ENCODE data around the gene TRMT10A. TPM values are rescaled to one million over a fixed set of nuclear protein-coding genes. Genes with fewer than 3 reads are reported as not detected.

The TRMT10A gene
- total and polyA plus RNA-seq, 2 donors: 5.6 to 9.8 TPM

Other genes with a start within 250 kb of the TRMT10A start
- gene ADH1B, start 242.6 kb downstream of the TRMT10A start, total RNA-seq: 0.76 TPM
- gene ADH1B, start 242.6 kb downstream of the TRMT10A start, polyA plus RNA-seq: 58.8 TPM
- gene ADH1C, start 211.3 kb downstream of the TRMT10A start, total RNA-seq: 0.33 TPM
- 3.3 TPM for gene ADH1C, start 211.3 kb downstream of the TRMT10A start, polyA plus RNA-seq
- gene ADH7, start 128.7 kb downstream of the TRMT10A start, total RNA-seq: not detected
- gene ADH7, start 128.7 kb downstream of the TRMT10A start, polyA plus RNA-seq: 2.1 TPM
- not detected for gene C4orf17, start 53.0 kb downstream of the TRMT10A start, total RNA-seq
- 0.09 TPM for gene C4orf17, start 53.0 kb downstream of the TRMT10A start, polyA plus RNA-seq
- gene MTTP, start 10.8 kb upstream of the TRMT10A start, total RNA-seq: 0.42 TPM
- gene MTTP, start 10.8 kb upstream of the TRMT10A start, polyA plus RNA-seq: 0.34 TPM
- gene C4orf54, start 93.8 kb upstream of the TRMT10A start, total RNA-seq: 1.4 TPM
- gene C4orf54, start 93.8 kb upstream of the TRMT10A start, polyA plus RNA-seq: 0.23 TPM